GM18502 (cell line): ENCODE measurements around the gene RAB19.
"Not testable (repeated sequence)": the region's sequence is repeated elsewhere in the genome, so short reads cannot be mapped to it uniquely, and the experiment has no call there.

ENCODE experiments used
- ATAC-seq: cut with Tn5 transposase; IDR thresholded peaks from one replicate; pipeline ENCODE4 v1.9.1; 2021; ENCODE audit warnings: mild to moderate bottlenecking; ENCODE audit not compliant: unreplicated experiment, poor library complexity

The RAB19 gene

DNA sequence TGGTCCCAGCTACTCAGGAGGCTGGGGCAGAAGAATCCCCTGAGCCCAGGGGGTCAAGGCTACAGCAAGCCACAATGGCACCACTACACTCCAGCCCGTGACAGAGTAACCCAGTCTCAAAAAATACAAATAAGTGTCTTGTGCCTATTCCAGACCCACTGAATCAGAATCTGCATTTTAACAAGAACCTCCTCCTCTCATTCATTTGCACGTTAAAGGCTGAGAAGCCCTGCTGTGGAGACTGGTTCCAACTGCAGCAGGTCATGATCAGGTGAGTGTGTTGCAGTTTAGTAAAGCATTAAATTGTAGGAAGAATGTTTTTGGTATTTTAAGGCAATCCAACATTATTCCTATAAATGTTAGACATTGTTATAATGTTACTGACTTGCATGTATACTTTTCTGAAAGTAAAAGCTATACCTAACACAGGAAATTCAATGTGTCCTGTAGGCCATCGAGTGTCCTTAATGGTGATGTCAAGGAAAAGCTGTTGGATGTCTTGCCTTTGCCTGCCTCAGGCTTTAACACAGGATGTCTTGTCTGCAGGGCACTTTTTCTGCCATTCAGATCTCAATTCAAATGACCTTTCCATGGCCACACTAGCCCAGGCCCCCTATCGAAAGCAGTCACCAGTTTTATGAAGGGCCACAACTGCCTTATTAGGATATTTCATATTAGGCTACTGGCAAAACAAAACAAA is 45.1 kb downstream of the RAB19 start:
- no peak for ATAC-seq

- ATAC-seq: no peak
These were observed 47.9 kb downstream of the RAB19 start for GRCh38 chr7:140451716-140452115.

GRCh38 chr7:140453273-140453672 is 49.4 kb downstream of the RAB19 start:
- no peak for ATAC-seq

DNA sequence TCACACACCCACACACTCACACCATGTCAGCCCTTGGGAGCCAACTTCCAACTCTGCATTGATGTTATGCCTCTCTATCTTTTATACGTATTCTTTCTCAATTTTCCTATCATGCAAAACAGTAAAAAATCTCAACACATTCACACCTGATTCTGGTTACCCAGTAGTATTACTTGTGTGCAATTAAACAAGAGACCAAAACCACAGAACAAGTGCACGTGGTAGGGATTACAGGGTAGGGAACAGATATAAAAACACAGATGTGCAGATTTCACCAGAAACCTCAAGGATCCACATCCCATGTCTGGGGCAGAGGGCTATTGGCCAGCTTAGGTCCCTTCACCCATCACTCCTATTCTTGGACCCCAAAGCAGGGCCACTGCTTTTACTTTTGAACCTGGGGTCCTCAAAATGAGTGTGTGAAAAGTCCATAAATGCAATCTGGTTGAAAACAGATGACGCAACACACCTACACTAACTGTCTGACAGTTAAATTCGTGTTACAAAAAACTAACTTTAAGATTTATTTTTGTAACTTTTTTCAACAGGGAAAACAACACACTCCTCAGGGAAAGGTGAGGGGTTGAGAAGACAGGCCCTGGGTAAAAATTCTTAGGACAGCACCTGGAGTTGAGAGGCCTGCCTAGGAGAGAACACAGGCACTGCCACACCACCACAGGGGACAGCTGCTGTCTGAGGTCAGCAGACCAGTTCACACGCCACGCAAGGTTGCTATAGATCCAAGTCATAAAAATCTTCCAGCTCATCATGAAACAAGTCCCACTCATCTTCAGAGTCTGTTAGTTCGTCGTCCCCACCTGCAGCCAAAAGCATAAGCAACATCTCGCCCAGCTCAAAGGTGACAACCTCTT is 50.2 kb downstream of the RAB19 start:
- not testable (repeated sequence) for ATAC-seq

- ATAC-seq: no peak
These were observed 50.8 kb downstream of the RAB19 start for GRCh38 chr7:140454657-140455015.

DNA sequence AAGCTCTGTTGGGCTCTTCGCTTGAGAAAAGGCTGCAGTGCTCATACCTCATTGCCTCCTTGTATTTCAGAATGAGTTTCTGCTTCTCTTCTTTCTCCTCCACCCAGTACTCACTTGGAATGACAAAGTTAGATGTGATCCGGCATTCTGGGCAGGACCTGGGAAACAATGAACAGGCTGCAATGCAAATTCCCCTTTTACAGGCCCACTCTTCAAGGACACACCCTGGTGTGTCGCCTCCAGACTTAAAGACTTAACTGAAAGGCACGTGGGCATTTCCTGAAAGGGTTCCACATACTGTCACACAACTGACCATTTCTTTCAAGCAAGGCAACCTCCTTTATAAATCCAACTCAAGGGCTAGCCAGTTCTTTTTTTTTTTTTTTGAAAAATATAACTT is 51.9 kb downstream of the RAB19 start:
- no peak for ATAC-seq

DNA sequence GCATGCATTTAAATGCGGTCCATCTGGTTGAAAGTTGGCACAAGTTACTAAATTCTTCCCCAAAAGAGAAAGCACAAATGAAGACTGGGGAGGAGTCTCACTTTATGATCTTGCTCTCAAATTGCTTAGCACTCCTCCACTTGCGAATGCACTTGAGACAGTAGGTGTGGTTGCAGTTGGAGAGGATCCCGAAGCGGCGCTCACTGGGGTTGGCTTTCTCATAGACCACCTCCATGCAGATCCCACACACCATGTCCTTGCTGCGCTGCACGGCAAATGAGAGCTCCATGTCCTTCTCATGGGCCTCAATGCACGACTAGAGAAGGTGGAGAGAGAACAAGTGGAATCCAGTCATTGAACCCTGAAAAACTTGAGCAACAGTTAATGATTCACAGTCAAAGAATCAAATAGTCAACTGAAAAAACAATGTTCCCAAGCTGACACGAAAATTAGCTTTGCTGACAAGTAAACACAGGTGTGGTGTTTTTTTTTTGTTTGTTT is 52.7 kb downstream of the RAB19 start:
- ATAC-seq: no peak

DNA sequence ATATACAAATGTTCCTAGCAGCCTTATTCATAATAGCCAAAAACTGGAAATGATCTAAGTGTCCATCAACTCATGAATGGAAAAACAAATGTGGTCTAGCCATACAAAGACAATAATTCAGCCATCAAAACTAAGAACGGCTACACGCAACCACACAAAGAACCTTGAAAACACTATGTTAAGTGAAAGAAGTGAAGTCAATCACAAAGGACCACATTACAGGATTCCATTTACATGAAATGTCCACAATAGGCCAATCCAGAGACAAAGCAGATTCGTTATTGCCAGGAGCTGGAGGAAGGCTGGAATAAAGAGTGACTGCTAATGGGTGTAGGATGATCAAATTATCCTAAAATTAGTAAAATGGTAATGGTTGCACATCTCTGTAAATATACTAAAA is 54.3 kb downstream of the RAB19 start:
- no peak for ATAC-seq

DNA sequence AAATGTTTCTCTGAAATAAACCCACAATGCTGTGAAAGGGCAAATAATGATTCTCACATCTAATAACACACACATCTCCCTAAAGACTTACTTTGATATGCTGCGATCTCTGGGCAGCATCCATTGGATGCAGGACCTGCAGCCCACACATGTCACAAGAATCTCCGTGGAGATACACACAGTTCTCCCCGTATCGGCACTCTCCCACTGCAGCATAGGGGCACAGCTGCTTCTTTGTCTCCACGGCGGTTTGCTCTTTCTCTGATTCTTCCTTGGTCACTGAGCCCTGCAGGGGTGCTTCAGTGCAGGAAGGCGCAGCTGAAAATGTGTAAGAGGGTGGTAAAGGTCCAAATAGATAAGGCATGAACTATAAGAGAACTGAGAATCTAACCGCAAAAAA is 55.1 kb downstream of the RAB19 start:
- ATAC-seq: no peak

- ATAC-seq: no peak
These were observed 59.3 kb downstream of the RAB19 start for GRCh38 chr7:140463111-140463510.

DNA sequence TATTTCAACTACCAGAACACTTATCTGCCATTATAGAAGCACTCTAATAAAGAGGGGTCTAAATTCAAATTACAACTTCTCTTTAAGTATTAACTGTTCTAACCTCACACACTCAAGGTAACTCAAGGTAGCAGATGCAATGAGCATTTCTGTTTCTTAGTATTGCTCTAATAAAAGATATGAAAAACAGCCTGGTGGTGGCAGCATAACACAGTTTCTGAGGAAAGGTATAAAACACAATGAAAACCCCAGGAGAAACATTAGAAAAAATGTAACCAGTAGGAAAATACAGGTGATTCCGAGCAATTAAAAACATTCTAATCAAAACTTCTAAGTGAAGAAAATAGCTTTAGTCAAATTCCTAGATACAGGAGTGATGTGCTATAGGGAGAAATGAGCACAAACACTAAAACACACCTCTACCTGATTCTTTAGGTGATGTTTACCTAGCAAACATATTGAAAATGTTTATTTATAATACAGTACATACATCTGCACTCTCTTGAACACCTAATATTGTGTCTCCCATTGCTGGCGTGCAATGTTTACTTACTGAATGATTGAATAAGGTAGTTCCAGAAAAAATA is 72.0 kb downstream of the RAB19 start:
- ATAC-seq: no peak

- ATAC-seq: no peak
These were observed 72.9 kb downstream of the RAB19 start for GRCh38 chr7:140476698-140477261.
